Measurements from ENCODE around the gene LEO1.

Gene LEO1
- total RNA-seq = 27.4 reads per million, percentile 54 among the genes with 10 or more reads in this experiment

DNA sequence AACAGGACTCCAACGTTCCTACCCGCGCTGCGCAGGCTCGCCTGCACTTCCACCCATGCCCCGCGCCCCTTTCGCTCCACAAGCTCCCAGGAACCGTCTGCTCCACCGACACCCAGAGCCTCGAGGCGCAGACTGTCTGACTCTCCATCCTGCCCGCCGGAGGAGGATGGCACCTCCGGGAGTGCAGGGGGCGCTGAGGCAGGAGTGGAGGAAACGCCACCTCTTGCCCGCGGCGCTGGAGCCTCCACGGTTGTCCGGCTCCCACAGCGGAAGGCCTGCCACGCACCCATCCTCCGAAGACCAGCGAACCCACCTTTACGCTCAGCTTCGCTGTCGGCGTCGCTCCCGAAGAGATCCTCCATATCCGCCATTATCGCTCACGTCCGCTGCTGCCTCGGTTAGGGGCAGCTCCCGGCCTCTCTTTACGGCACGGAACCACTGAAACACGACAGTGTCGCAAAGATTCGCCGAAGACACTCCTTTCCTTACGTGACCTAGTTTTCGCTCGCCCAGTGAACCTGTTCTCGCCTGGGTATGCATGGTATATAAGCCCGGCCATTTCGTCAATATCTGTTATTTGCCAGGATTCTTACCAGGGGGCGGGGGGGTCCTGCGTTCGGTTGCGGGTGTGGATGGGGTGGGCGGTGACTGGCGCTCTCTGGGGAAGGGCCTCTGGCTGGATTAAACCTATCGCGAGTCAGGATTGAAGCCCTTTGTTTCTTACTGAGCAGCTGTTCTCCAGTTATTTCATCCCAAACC, at the start of gene LEO1:
TSS of gene LEO1 (minus strand) at position 404 of the 759 bp plus-strand sequence. CDS start at position 371, 33 bp downstream.
- peak; percentile 87 for DNase-seq

DNA sequence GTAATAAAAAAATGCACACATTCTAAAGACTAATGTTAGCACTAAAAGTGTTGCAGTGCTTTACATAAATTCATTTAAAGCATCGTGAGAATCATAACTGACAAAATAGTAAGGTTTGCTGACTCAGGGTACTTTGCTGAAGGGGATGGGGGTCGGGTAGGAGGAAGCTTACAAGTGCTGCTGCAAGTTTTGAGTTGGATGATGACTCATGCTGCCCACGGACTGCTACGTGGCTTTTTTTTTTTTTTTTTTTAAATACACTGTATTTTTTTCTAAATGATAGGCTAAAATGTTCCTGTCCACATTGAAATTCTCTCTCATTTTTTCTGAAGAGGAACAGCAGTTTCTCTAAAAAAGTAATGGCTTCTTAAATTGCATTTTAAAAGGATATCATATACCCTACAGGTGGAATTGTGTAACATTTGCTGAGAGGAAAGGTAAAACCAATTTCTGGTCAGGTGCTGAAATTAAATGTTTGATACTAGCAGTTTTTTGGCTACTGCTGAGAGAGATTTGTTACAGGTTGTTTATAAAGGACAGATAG, 49.6 kb upstream of the LEO1 start:
- peak; percentile 52 for DNase-seq

DNA sequence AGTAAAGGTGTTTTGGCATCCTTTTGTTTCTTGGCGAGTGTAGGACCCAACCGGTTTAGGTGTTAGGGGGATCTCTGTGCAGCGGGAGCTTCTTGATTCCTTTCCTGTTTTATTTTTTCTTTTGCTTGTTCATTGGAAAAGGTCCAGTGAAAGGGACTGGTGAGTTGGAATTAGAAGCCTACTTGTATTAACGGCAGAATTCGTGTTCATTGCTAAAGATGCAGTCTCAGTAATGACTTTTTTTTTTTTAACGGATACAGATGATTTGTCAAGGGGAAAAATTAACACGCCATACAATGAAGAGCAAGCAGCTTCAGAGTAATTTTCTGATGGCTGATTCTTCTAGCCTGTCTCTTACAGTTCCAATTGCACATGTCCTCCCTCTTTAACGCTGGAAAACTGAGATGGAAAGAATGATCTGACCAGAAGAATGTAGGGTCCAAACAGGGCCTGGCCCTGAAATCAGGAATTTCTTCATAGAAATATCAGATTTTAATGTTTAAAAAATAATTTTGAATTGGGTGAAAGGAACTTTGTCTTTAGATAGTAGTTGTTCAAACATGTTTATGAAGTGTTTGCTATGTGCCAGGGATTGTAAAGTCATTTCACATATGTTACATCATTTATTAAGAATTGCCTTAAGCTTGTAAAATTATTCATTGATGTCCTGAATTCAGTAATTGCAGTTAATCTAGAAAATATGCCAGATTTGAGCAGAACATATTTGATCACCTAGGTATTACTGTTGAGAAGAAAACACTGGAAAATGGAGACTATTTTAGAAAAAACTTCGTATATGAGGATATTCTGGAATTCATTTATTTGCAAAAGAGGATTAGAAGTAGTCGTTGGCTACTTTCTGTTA, 48.9 kb upstream of the LEO1 start:
- no peak for DNase-seq

DNA sequence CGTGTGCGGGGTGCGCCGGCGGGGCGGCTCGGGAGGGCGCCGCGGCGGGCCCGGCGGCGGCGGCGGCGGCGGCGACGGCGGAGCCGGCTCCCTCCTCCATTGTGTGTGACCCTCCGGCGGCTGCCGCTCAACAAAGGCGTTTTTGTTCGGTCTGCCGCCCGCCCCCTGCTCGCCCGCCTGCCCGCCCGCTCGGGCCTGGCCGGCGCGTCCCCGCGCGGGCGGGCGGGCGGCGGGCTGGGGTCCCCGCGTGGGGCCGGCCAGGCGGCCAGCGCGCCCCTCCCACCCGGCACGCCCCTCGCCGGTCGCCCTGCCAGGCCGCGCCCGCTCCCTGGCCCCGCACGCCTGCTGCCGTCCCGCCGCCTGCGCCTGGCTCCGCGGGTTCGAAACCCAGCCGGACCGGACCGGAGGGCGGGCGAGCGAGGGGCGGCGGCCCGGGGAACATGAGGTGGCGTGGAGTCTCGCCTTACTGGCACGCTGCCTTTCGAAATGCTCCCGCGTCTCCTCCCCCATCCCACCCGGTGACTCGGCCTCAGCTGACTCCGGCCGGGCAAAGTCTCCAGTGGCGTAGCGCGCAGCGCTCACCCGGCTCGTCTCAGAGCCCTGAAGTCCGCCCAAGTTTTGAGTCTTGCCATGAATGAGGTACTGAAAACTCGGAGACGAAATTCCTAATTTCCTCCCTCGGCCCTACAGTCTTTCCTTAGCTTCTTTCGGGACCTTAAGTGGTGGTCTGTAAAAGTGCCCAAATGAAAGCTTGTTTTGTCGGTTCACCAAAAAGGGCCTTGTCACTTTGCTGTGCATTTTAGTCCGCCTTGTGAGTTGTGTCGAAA, 48.0 kb upstream of the LEO1 start:
- DNase-seq = peak; percentile 48

DNA sequence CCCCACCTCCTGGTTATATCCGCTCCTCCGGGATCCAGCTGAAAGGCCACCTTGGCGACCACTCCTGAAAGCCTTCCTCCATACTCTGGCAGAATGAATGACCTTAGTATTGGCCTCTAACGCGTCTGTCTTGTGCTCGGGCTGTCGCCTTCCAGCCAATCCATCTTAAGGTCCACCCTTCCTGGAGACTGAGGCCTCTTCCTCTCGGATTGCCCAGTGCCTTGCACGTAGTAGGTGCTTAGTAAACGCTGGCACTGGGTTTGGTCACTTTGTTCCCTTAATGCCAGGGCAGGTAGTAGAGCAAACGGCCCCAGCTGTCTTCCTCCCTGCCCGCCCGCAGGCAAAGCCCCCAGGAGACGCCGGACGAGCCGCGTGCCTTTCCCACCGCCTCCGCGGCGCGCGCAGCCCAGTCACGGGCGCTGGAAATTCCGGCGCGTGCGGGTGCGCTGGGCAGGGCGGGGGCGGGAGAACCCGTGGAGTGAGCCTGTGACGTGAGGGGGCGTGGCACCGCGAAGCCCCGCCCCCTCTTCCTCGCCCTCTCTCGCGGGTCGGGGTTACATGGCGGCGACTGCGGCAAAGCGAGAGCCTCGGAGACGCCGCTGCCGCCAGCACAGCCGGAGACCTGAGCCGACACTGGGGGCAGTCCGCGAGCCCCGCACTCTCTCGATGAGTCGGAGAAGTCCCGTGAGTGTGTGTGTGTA, 47.3 kb upstream of the LEO1 start, which contains the start of gene MAPK6:
TSS of gene MAPK6 (plus strand) at position 527 of the 701 bp plus-strand sequence. CDS start 27,242 bp downstream, outside the sequence.
- DNase-seq = peak; percentile 90

DNA sequence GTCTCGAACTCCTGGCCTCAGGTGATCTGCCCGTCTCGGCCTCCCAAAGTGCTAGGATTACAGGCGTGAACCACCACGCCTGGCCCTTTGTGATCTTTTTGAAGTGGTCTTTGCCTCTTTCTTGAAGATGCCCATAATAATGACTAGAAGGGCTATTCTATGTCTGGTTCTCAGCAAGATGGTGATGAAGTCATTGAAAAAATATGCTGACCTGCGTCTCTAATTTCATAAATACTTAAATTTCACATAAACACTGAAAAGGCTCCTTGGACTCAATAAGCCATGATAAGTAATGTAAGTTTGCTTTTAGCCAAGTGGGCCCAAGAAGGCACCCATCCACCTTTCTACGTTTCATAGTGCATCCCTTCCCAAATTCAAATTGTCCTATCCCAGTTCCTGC, 46.7 kb upstream of the LEO1 start:
- DNase-seq = no peak

DNA sequence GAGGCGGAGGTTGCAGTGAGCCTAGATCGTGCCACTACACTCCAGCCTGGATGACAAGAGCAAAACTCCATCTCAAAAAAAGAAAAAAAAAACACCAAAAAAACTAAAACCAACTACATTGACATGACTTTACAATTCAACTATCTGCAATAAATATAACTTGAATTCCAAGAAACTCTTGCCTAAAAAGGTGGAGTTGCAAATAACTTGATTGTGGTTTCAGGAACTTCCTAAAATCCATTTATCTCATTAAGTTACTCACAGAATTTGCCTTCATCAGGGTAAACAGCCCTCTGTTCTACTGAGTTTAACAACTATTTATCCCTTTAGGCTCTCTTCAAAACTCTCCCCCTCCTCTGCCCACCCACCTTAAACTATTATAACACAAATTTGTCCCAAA, 44.7 kb upstream of the LEO1 start:
- no peak for DNase-seq

DNA sequence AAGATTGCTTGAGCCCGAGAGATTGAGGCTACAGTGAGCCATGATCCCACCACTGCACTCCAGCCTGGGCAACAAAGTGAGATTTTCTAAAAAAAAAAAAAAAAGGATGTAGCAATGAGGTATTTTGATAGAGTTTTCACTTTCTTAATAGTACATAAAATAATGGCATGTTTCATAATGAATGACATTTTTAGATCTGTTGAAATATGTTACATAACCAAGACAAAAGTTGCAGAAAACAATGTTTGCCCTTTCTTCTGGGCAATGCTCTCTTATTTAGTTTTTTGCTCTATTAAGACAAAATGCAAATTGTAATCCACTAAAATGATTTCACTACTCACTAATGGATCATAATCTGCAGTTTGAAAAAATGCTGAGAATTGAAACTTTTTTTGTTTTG, 43.0 kb upstream of the LEO1 start:
- no peak for DNase-seq

DNA sequence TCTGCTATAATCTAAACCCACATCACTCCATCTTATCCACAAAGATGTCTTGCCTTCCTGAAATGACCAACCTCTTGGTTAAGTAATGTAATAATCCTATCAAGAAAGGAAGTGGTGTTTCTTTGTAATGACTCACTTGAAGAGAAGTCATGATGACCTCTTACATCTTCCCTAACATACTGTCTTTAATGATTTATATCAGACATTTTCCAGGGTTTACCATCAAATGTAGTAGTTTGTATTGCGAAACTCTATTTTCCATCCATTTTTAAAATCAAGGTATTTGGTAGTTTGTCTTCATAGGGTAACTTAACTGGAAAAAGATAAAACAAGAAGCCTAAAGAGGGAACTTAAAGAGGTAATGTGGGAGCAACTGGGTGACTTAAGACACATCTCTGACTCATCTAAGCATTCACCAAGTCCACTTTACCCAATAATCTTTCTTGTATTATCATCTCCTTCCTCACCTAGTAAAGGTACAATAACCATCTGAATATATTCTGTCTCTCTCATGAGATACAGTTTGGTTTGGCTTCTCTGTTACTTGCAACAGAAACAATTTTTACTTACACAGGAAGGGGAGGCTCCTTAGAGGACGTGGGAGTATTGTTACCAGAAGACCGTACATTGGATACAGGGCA, 41.7 kb upstream of the LEO1 start:
- DNase-seq = no peak

DNA sequence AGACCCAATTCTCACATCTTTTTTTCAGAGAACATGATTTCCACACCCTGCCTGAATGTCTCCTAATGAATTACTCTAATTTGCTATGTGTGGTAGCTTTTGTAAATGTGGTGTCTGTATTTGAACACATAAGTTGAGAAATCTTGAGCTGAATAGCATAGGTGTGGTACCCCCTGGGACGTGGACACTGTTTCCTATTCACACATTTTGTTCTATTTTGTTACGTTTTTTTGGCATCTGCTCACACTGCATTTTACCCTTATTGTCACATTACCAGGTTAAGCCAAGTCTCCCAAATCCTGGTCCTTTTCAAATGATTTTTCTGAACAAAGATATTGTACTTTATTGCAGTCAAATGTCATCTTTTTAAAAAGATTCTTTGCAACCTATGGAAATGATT, 40.6 kb upstream of the LEO1 start:
- no peak for DNase-seq

DNA sequence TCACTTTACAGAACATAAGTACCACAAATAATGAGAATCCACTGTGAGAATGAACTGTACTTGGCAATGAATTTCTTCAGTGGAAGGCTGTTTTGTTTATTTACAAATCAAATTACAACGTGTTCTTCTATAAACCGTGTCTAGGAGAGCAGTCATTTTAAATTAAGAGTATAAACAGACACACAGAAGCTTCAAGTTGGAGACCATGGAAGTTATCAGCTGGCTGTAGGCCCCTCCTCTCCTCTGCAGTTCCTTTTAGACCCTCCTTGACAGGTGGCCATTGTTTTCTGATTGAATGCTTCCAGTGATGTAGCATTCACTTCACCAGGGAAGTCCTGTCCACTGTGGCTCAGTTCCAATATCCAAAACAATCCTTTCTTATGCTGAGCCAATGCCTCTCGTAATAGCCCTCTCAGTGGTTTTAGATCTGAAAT, 40.1 kb upstream of the LEO1 start:
- DNase-seq = no peak

DNA sequence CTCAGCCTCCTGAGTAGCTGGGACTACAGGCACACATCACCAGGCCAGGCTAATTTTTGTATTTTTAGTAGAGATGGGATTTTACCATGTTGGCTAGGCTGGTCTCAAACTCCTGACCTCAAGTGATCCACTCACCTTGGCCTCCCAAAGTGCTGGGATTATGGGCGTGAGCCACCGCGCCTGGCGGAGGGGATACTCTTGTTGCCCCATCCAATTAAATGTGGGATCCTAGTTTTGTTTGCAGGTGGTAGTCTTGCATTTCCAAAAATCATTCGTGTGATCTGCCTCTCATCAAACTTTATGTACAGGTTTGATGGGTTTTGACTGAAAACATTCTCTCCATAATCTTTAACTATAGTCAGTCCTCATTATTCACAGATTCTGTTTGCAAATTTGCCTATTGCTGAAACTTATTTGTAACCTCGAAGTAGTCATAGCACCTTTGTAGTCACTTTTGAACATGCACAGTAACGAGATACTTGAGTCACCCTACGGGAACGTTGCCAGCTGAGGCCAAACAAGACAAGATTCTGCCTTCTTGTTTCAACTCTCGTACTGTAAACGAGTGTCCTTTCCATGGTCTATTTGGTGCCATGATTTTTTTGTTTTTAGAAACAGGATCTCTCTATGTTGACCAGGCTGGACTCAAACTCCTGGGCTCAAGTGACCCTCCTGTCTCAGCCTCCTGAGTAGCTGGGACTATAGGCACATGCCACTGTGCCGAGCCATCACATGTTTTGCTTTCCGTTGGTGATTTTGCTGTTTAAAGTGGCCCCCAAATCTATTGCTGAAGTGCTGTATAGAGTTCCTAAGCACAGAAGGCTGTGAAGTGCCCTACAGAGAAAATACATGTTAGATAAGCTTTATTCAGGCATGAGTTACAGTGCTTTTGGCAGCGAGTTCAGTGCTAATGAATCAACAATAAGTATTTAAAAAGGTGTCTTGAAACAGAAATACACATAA, 39.3 kb upstream of the LEO1 start:
- no peak for DNase-seq

DNA sequence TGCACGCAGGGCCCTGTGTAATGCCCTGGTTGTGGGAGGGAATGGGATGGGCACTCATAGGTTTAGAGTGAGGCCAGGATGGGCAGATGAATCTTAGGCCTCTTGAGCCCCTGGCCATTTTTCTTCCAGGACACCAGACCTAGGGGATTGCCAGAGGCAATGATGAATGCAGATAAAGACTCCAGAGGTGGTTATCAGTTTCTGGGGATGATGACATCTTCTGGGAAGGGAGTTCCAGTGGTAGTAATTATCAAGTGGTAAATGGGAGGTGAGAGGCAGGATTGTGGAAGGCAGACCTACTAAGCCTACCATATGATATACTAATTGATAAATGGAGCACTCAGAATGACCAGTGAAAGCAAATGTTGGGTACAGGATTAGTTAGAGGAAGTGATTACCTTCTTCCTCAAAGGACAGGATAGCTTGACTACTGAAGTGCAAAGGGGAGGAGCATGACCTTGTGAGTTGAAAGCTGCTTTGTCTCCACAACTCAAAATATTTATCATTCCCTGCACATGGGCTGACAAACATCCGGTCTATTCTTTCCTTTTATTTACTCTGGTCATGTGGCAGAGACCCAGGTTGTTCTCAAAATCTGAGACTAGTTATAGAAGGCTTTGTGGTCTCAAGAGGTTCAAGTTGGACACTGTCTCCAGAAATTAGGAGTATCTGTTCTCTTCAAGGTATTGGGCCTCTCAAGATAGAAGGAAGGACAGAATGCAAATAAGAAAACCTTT, 37.3 kb upstream of the LEO1 start:
- no peak for DNase-seq

DNA sequence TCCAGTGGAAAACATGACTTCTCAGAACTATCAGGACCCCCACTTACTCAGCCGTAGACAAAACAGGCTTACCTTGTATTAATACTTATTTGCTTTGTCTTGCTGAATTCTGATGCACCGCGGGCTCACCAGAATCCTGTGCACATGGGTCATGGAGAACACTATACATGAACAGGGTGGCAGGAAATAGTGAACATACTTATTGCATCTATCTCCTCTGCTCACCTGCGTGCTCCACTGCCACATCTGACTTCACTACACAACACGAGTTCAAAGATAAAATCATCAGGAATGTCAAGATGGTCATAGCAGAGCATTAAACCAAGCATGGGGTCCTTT, 36.8 kb upstream of the LEO1 start:
- DNase-seq = no peak

DNA sequence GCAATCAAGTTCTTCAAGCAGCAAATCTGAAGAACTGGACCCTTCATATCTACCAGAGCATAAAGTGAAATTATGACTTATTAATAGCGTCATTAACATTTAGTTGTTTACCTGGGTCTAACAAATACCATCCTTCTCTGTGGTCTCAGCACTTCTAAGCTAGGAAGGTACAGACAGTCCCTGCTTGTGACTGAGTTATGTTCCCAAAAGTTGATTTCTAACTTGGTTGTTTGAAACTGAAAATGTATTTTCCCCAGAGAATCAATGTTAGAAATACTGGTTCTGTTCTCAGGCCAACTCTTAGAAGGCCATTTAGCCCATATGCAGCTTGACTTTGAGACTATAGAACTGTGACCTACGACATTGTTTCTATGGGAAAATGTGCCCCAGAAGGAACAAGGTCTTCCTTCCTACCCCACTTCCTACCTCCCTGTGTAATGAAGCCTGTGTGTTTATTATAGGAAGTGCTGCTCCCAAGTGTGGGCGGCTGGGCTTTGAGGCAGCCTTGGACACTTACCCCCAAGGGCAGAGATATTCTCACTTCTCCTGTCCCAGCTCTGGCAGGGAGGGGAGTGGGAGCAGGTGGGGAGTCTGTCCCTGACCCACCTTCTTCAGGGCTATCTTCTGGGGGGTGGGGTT, 35.2 kb upstream of the LEO1 start:
- DNase-seq = no peak

DNA sequence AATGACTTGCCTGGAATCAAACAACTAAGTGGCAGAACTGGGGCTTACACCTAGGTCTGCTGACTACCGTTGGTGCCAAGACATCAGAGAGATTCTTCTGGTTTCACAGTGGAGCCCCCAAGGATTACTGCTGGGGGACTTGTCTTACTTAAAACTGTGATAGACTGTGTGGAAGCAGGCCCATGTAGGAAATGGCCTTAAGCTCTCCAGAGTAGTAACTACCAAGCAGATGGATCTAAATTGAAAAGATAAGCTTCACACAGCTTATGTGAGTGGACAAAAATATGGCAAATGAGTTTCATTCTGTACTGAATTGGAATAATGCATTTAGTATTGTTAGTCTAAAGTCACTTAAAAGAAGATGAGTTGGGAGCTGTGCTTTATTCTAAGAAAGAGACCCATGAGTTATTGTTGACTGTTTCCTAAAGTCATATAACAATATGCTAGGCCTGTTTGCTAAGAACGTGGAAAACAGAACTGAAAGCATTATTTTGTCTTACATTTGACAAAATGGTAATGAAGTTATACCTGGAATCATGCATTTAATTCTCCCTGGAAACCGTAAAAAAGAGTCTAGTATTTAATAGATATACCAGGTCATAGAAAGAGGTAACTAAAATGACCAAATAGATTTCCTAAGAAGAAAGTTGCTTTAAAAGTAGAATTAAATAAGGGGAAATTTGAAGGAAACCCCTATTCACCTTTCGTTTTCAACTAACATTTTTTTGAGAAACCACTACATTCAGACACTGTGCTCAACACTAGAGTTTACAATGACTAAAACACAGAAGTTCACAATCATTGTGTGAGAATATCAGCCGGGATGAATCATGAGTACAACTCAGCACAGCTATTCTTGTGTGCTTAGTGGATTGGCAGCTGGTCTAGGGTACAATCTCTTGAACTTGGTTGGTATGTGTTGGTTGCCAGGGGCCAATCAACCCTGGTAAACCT, 34.4 kb upstream of the LEO1 start:
- DNase-seq = no peak

DNA sequence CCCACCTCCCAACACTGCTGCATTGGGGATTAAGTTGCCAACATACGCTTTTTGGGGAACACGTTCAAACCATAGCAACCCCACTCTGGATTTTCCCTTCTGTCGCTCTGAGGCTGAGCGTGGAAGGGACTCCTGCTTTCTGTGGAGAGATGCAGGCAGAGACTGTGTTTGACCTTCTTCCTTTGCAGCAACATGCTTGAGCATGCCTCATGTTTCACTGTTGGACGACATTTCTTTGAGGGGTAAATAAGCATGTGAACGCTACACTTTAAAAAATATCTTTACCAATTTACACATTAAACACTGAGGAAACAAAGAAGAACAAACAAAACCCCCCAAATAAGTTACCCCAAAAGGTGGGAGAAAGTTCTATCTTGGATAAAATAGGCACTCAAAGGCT, 33.2 kb upstream of the LEO1 start:
- DNase-seq = no peak

DNA sequence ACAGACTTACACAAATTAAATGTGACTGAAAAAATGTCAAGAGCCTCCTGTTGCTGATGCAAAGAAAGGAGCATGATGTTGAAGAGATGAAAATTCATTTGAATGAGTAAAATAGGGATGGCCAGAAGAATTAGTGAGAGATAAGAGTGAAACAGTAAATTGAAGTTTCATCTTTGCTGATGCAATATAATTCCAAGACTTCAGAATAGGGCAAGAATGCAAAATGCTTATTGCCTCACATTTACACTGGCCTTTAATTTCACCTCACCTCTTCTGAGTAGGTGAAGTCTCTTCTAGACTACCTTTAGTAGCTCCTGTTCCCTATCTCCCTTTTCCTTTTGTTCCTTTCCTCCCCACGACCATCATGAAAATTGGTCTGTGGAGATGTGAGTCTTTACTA, 32.1 kb upstream of the LEO1 start:
- DNase-seq = no peak

All from effector CD4-positive, alpha-beta T cell (primary cell).